ENCODE measurements around the gene KIRREL3.

GRCh38 chr11:126738295-126739031, 262.1 kb downstream of the KIRREL3 start:
- TF ChIP-seq POLR2AphosphoS5 (IDR thresholded peaks at IDR 0.05; ENCODE audit: borderline replicate concordance, low read depth, low read length) (no peak), EZH2 (IDR thresholded peaks at IDR 0.05) (no peak), FOXP2 (optimal IDR thresholded peaks at IDR 0.05; ENCODE audit: control extremely low read depth, extremely low read length, insufficient read depth) (no peak)

Measured in SK-N-MC (cell line).